Retina (tissue), 1 donor: ENCODE measurements around the gene KRT75.
"Not testable (repeated sequence)": the region's sequence is repeated elsewhere in the genome, so short reads cannot be mapped to it uniquely, and the experiment has no call there.

Experiments used
- DNase-seq: peaks from one replicate; pipeline ENCODE4 v3.0.0-alpha.2; 2016

KRT75 gene

DNA sequence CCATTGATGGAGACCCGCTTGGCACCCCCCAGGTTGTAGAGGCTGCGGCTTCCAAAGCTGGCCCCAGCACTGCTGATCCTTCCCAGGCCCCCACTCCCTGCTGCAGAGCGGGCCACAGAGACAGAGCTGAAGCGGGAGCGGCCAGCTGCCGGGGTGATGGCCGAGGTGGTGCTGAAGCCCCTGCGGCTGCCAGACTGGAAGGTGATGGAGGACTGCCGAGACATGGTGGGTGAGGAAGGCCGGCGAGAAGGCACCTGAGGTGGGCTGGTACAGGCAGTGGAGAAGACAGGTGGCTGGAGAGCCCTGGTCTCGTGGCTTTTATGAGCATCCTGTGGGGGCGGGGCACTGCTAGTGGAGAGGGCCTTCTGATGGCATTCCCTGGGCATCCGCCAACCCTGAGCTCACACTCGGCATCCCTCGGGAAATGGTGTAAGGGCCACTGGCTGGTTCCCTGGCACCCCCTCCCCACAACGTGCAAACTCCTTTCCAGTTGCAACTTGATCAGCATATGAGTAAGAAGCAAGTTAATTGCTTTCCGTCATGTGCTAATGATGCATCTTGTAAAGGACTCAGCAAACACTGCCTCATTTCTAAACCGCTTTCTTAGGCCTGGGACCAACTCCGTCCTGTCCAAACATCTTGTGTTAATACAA, at the start of gene KRT75:
Gene KRT75 (minus strand): TSS at position 291 of the 653 bp plus-strand sequence. CDS start 67 bp downstream, at position 224.
- DNase-seq: no peak

DNA sequence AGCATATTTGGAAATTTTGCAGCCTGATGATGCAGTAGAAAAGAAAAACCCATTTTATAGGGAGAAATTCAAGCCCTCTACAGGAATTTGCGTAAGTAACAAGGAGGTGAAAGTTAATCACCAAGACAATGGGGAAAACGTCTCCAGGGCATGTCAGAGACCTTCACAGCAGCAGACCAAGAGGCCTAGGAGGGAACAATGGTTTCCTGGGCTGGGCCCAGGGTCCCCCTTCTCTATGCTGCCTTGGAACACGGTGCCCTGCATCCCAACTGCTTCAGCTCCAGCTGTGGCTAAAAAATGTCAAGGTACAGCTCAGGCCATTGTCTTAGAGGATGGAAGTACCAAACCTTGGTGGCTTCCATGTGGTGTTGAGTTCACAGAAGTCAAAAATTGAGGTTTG, 45.9 kb upstream of the KRT75 start:
- DNase-seq: no peak

DNA sequence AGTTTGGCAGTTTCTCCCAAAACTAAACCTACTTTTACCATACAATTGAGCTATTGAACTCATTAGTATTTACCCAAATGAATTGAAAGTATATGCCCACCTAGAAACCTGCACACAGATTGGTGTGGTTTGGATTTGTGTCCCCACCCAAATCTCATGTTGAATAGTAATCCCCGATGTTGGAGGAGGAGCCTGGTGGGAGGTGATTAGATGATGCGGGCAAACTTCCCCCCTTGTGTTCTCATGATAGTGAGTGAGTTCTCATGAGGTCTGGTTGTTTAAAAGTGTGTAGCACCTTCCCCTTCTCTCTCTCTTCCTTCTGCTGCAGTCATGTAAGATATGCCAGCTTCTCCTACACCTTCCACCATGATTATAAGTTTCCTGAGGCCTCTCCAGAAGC, 43.5 kb upstream of the KRT75 start:
- no peak for DNase-seq

DNA sequence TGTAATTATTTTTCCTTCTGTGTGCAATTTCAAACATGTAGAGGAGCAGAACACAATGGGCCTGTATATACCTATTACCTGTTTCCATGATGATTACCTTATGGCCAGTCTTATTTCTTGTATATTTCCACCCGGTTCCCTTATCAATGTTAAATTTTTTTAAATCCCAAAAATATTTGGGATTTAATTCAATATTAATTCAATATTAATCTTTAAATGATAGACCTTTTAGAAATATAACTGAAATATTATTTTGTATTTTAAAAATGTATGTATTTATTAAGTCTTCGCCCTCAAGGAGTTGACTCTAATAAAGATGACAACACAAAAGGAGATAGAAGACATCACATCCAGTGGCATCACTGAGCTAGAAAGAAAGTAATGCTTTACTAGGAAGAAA, 40.0 kb upstream of the KRT75 start:
- DNase-seq: no peak

DNA sequence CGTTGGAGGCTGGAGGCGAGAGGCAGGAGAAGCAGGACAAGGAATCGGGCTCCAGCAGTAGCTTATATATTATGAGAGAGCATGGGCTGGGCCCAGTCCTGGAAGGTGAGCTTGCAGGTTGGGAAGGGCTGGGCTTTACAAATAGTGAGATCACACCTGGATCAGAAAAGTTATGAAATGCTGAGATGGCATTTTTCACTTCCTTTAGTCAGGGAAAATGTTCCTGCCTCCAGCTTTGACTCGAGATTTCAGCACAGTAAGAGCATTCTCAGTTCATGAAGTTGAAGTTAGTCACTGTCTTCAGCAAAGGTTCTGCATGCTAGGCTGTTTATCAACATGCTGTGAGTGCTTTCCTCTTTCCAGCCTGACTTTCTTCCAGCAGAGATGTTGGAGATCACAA, 39.6 kb upstream of the KRT75 start, which contains the start of gene KRT6C:
Gene KRT6C (minus strand): TSS at position 38 of the 400 bp plus-strand sequence. CDS start 68 bp downstream, outside the sequence.
- no peak for DNase-seq

DNA sequence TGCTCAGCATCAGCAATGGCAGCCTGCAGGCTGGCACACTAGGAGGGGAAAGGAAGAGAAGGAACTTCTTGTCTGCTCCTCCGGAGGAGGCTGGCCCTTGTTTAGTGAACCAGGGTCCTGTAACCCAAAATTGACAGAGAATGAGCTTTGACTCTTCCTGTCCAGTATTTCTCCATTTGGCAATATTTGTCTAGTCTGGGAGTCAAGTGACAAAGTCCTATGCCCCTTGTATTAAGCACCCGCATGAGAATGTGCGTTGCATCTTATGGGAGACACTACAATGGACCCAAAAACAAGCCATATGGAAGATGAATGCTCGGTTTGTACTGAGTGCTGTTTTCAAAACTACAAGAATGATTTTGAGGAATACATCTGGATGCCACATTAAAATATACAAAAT, 35.7 kb upstream of the KRT75 start:
- DNase-seq: no peak

DNA sequence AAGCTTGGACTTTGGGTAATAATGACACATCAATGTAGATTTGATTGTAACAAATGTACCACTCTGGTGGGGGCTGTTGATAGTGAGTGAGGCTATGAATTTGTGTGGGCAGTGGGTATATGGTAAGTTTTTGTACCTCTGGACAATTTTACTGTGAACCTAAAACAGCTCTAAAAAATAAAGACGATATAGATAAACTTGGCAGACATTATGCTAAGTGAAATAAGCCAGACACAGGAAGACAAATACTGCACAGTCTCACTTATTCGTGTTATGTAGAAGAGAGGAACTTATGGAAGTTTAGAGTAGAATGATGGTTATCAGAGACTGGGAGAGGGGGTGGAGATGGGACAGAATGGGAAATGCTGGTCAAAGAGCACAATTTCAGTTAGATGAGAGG, 30.7 kb upstream of the KRT75 start:
- no peak for DNase-seq

DNA sequence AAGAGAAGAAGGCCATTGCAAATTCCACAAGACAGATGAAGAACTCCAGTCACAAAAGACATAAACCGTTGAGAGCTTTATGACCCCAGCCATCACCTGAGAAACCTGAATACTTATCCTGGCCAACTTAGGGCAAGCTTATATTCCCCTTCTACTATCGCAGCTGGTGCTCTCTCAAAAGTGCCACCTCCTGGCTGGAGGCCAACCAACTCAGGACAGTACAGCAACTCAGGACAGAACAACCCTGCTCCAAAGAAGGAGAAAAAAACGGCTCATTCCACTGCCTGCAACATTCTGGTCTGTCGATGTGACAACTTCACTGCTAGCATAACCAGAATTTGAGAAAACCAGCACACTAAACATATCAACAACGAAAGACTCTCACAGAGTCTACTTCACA, 27.5 kb upstream of the KRT75 start:
- DNase-seq: no peak

DNA sequence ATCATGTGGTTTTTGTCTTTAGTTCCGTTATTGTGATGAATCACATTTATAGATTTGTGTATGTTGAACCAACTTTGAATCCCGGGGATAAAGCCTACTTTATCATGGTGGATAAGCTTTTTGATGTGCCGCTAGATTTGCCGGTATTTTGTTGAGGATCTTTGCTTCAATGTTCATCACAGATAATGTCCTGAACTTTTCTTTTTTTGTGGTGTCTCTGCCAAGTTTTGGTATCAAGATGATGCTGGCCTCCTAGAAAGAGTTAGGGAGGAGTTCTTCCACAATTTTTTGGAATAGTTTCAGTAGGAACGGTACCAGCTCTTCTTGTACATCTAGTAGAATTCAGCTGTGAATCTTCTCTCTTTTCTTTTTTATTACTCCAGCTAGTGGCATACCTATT, 24.7 kb upstream of the KRT75 start:
- DNase-seq: no peak

DNA sequence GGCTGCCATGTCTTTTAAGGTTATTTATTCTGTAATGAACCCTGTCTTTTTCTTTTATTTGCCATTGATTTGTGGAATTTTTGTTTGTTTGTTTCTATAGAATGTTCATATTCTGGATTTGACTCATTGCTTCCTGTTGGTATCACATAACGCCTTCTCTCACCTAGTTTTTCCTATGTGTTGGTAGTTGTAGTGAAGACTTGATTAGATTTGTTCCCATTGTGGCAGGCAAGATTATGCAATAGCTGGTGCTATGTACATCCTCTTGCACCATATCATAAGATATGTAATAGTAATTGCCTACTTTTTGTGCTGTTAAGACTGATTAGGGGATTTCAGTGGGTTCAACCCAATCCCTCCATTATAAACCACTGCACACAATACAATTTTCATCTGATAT, 21.6 kb upstream of the KRT75 start:
- DNase-seq: no peak

DNA sequence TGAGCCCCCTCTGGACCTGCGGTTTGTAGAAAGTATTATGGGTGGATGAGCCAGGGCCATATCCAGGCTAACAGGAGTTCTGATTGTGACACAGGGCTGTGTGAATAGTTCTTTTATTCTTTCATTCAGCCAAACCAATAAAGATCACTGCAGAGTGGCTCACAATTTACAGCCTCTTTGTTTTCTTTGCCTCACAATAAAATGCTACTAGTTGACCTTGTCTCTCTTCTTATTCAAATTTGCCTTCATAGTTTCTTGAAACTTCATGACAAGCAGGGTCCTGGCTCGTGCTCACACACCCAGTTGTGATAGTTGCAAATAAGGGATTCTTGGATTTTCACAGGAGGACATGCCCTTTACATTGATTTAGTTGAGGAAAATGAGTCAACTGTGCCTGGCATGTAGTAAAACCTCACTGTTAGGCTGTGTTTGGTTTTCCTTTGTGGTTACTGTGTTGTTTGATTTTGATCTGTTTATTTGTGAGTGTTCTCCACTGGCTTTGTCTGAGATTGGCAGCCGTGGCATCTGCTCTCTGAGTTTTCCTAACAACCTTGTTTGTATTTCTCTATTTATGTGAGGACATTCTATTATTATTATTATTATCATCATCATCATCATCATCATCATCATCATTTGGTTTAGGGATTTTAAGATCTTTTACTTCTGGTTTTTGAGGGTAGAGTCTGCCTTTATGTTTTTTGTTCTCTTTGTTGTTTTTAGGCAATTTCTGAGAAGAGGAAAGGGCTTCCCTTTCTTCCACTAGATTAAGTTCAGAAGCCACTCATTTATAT, 20.4 kb upstream of the KRT75 start:
- no peak for DNase-seq

DNA sequence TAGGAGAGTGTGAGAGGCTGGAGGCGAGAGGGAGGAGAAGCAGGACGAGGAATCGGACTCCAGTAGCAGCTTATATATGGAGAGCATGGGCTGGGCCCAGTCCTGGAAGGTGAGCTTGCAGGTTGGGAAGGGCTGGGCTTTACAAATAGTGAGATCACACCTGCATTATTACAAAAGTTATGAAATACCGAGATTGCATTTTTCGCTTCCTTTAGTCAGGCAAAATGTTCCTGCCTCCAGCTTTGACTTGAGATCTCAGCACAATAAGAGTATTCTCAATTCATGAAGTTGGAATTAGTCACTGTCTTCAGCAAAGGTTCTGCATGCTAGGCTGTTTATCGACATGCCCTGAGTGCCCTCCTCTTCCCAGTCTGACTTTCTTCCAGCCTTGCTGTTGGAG, 17.9 kb upstream of the KRT75 start, which contains the start of gene KRT6B:
Gene KRT6B (minus strand): TSS at position 46 of the 400 bp plus-strand sequence. CDS start 68 bp downstream, outside the sequence.
- DNase-seq: no peak

DNA sequence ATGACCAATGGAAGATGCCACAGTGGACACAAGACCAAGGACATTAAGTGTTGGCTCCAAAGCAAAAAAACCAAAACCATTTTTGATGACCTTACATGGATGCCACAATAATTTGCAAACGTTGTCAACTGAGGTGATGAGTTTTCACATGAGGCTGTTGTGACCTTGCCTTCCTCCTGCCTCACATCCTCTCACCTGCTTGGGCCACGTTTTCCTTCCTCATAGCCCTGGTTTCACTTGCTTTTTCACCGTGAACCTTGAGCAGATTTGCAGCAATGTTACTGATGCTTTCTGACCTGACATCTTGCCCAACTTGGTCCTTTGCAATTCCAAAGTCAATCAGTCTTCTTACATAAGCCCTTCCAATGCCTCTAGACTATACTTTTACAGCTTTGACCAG, 14.1 kb upstream of the KRT75 start:
- no peak for DNase-seq

DNA sequence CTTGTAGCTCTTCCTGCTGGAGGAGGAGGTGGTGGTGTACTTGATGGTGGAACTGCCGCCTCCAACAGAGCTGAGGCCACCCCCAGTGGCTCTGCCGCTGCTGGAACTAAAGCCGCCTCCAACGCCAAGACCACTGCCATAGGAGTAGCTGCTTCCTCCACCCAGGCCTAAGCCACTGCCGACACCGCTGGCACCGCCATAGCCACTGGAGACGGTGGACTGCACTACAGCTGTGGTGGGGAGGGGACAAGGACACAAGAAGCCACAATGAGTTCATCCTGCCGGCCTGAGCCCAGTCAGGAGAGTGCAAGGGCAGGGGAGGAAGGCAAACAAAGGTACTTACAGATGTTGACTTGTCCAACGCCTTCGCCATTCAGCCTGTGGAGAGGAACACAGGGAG, 13.0 kb upstream of the KRT75 start:
- DNase-seq: not testable (repeated sequence)

DNA sequence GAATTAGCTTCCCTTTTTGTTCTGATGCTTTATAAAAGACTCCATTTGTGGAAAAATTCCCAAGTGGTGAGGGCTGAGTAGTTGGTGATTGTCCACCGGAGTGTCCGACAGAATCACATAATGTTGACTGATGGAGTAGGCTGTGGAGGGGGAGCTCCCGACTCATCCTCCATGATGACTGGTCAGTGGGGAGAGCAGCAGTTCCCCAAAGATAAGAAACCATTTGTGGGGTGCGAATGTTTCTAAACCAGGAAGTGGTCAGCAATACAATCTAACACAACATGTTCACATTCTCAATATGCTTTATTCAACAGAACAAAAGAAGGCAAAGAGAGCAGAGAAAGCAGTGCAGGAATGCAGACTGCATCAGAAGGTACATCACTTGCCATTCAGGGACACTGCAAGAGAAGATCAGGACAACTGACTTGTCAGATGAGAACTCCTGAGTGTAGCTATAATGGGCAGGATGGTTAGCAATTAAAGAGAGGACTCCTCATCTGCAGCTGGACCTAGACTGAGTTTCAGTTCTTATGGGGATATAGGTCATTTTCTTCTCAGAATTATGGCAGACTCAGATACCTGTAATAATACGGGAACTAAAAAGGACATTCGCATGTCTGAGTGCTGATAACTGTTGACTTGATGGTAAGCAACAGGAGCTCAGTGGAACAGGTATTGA, 12.3 kb upstream of the KRT75 start:
- DNase-seq: no peak

DNA sequence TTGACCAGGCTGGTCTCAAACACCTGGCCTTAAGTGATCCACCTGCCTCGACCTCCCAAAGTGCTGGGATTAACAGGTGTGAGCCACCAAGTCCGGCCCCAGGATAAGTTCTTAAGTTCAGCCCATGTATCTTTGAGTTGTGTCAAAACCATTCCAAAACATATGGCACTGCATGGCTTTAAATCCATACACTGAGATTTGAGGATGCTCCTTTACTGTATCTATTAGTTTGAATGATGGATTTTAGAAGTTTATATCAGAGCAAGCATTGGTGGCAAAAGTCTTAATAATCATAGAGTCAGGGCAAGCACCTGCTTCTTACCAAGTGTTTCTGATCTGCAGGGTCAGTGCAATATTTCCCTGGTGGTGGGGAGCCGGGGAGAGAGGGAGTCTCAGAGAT, 11.7 kb upstream of the KRT75 start:
- no peak for DNase-seq

DNA sequence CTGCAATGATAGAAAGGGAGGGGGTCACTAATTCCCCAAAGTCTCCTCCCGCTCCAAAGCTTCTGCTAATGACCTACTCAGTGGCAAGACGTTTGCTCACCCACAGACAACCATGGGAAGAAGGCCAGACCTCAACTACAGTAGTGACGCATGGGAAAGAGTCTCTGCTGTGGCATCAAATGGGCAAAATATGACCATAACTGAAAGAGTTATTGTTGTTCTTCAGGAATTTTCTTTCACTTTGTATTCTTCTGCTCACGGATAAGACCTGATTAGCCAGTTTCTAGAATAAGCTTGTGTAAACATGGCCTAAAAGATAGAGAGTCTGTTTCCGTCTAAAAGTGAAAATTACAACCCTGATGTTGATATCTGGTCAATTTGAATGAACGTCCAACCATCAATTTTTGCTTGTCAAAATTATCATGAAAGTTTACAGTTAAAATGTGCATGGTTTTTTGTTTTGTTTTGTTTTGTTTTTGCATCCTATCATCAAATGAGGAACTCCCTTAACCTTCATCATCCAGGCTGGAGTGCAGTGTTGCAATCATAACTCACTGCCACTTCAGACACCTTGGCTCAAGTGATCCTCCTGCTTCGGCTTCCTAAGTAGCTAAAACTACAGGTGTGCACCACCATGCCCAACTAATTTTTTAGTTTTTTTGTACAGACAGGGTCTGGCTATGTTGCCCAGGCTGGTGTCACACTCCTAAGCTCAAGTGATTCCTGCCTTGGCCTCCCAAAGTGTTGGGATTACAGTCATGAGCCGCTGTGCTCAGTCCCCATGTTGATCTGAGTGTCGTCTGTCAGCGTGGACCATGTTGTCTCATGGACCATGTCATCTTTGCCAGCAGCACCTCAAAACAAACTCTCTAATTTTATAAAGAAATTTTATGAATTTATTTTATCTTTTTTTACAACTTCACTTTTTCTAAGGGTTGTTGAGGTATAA, 10.8 kb upstream of the KRT75 start:
- DNase-seq: no peak

DNA sequence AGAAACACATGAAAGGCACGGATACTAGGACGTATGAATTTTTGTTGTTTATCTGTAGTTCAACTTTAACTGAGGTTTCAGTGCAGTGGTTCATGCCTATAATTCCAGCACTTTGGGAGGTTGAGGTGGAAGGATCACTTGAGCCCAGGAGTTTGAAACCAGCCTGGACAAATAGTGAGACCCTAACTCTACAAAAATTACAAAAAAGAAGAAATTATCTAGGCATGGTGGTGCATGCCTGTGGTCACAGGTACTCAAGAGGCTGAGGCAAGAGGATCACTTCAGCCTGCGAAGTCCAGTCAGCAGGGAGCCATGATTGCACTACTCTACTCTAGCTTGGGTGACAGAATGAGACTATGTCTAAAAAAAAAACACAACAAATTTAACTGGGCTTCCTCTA, 9.8 kb upstream of the KRT75 start:
- DNase-seq: no peak

DNA sequence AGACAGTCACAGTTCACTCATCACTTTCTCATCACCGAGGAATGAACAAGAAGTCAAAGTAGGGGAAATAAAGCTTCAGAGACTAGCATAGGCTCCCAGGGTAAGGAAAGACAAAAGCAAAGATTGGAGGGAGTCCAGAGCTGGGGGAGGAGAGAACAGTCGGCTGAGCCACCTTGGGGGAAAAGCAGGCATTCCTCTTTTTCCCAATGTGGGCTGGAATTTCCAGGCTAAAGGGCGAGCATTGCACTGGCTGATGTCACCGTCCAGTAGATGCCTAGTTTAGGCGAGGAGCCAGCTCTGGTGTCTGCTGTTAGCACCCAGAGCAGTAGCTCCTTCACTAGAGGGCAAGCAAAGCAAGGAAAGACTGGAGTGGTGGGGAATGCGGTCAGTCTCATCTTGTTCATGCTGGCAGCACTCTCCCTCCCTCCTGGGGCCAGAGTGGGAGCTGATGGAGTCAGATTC, 8.5 kb upstream of the KRT75 start:
- no peak for DNase-seq

DNA sequence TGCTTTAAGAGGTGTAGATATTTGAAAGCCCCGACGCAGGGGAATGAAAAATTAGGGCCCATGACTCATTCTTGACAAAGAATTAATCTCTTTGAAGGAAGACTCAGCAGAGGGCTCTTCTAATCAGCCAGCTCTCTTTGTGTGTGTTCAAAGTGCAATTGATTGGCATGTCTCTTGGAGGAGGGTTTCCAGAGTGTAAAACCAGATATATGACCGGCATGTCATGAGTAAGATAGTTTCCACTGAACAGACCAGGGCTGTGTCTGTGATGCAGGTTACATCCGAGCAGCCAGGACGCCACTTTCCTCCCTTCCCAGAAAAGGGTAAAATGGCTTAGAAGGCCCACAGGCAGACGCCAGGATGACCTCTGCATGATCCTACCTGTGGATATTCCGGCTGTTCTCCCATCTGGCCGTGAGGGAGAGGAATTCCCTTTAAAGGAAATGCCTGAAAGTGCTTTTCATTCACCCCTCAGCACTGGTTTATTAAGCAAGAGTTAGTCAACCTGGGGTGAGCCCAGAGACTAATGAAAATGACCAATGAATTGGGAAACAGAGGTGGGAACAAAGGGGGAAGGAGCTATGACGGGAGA, 7.2 kb upstream of the KRT75 start:
- no peak for DNase-seq

DNA sequence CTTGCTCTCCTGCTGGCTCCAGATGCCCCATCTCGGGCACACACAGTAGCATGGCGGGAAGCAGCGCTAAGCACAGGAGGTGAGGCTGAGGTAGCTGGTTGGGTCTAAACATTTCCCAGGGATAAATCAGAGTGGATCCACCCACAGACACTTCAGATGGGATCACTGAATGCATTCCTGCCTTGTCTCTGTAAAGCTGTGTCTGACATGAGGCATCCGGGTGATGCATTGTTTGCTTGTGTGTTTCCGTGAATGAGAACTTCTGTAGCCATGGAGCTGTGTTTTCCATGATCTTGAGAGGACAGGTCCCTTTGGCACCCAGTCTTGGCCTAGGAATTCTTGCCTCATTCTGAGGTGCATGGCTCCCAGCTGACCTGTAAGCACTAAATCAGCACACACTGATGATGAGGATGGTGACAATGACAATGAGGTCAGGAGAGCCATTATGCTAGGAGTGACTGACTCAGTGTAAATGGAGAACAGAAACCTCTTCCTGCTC, 6.7 kb upstream of the KRT75 start:
- DNase-seq: no peak

DNA sequence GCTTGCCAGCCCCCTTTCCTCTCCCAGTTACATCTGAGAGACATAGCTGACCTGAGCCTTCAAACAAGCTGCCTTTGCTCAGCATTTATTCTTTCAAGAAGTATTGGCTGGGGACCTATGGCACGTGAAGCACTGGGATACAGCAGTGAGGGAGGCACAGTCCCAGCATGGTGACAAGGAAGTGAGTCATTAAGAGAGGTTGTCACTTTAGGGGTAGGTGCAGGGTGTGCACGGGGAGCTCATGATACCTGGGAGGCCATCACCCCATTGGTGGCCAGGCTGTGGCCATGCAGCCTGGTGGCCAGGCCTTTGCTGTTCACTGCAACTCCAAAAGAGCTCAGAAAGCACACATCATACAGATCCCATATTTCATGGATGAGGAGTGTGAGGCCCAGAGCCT, 5.7 kb upstream of the KRT75 start:
- no peak for DNase-seq
